IMR-90 (cell line): Measurements from ENCODE around the gene TGM4. TPM values are rescaled to one million over a fixed set of nuclear protein-coding genes. Genes with fewer than 3 reads are reported as not detected.

ENCODE experiments used
- ATAC-seq: fragments of 200-7000 bp; cut with Tn5 transposase; 2 replicates; pipeline ENCODE4 v1.9.1; 2020; ENCODE audit warnings: low read depth, mild to moderate bottlenecking, moderate library complexity
- BruUV-seq: library from RNA; stranded (reverse); fragments of 400-500 nt; replicated peaks from 2 replicates; lab custom pipeline; 2021; lab: Mats Ljungman, UMichigan
- CTCF ChIA-PET: fragments of 300-600 bp; formaldehyde crosslinking; extraction: SDS; loops from one replicate; lab custom pipeline; 2021; ENCODE audit warnings: antibody characterized with exemption; lab: Yijun Ruan, JAX
- POLR2A ChIA-PET: fragments of 300-600 bp; sonication (Branson Sonifier 250); formaldehyde crosslinking; loops from one replicate; lab custom pipeline; 2022; ENCODE audit warnings: antibody characterized with exemption; ENCODE audit not compliant: unreplicated experiment; lab: Charles Lee
- DNase-seq: peaks from one replicate; pipeline ENCODE4 v3.0.0; 2013
- H2AFZ ChIP-seq: replicated peaks from 2 replicates; pipeline ENCODE3; 2013; ENCODE audit warnings: low read length, mild to moderate bottlenecking; ENCODE audit not compliant: poor library complexity
- H2AK5ac ChIP-seq: 2 replicates; pipeline ENCODE4 v1.6.1; 2013; ENCODE audit warnings: low read depth, low read length, inconsistent platforms
- H2AK9ac ChIP-seq: replicated peaks from 2 replicates; pipeline ENCODE3; 2013; ENCODE audit warnings: mild to moderate bottlenecking, low read depth, low read length, moderate library complexity; ENCODE audit not compliant: poor library complexity
- H2BK120ac ChIP-seq: 2 replicates; pipeline ENCODE4 v1.6.1; 2013; ENCODE audit warnings: low read depth, low read length, inconsistent platforms
- H2BK15ac ChIP-seq: 3 replicates; pipeline ENCODE4 v1.6.1; 2013; ENCODE audit warnings: low read depth, low read length, inconsistent platforms
- H2BK20ac ChIP-seq: 2 replicates; pipeline ENCODE4 v1.6.1; 2013; ENCODE audit warnings: low read depth, mild to moderate bottlenecking, inconsistent platforms, low read length, moderate library complexity
- H2BK5ac ChIP-seq: 2 replicates; pipeline ENCODE4 v1.6.1; 2013; ENCODE audit warnings: mild to moderate bottlenecking, low read depth, low read length, inconsistent platforms; ENCODE audit not compliant: poor library complexity, severe bottlenecking
- H3K14ac ChIP-seq: replicated peaks from 2 replicates; pipeline ENCODE4 v1.6.1; 2013; ENCODE audit warnings: low read depth, low read length, inconsistent platforms
- H3K18ac ChIP-seq: 2 replicates; pipeline ENCODE4 v1.6.1; 2013; ENCODE audit warnings: low read depth, low read length, control low read depth
- H3K23ac ChIP-seq: 2 replicates; pipeline ENCODE4 v1.6.1; 2013; ENCODE audit warnings: low read depth, low read length, inconsistent platforms
- H3K27ac ChIP-seq: 2 replicates; pipeline ENCODE4 v1.5.1; 2013; ENCODE audit warnings: mild to moderate bottlenecking, control low read depth, low read length; ENCODE audit not compliant: insufficient read depth
- H3K27me3 ChIP-seq: 2 replicates; pipeline ENCODE4 v1.6.1; 2013; ENCODE audit warnings: low read length; ENCODE audit not compliant: control insufficient read depth, insufficient read depth
- H3K36me3 ChIP-seq: 2 replicates; pipeline ENCODE4 v1.6.1; 2013; ENCODE audit warnings: low read length, mixed read lengths; ENCODE audit not compliant: control insufficient read depth, insufficient read depth
- H3K4ac ChIP-seq: 2 replicates; pipeline ENCODE4 v1.6.1; 2013; ENCODE audit warnings: low read depth, low read length, inconsistent platforms
- H3K4me1 ChIP-seq: 2 replicates; pipeline ENCODE4 v1.6.1; 2013; ENCODE audit warnings: low read length, mixed read lengths; ENCODE audit not compliant: control insufficient read depth, insufficient read depth
- H3K4me2 ChIP-seq: 2 replicates; pipeline ENCODE4 v1.6.1; 2013; ENCODE audit warnings: low read depth, mild to moderate bottlenecking, control low read depth, low read length, moderate library complexity
- H3K4me3 ChIP-seq: 2 replicates; pipeline ENCODE4 v1.5.1; 2013; ENCODE audit warnings: low read depth, mild to moderate bottlenecking, control low read depth, low read length, moderate library complexity; ENCODE audit not compliant: insufficient read depth
- H3K56ac ChIP-seq: 2 replicates; pipeline ENCODE4 v1.6.1; 2013; ENCODE audit warnings: low read length, inconsistent platforms; ENCODE audit not compliant: insufficient read depth; ENCODE audit errors: extremely low read depth
- H3K79me1 ChIP-seq, 2 experiments: 2 replicates each; pipeline ENCODE4 v1.6.1; 2013; ENCODE audit warnings: low read length in 2 of 2, inconsistent platforms in 1 of 2, low read depth in 1 of 2
- H3K9ac ChIP-seq: 2 replicates; pipeline ENCODE4 v1.6.1; 2013; ENCODE audit warnings: low read depth, low read length, control low read depth
- H3K9me1 ChIP-seq: 2 replicates; pipeline ENCODE4 v1.6.1; 2013; ENCODE audit warnings: low read length, inconsistent platforms; ENCODE audit not compliant: insufficient read depth
- H3K9me3 ChIP-seq: 2 replicates; pipeline ENCODE4 v1.6.1; 2013; ENCODE audit warnings: low read length; ENCODE audit not compliant: control insufficient read depth, insufficient read depth
- H4K20me1 ChIP-seq: 2 replicates; pipeline ENCODE4 v1.6.1; 2013; ENCODE audit warnings: low read length, inconsistent platforms; ENCODE audit not compliant: insufficient read depth
- H4K5ac ChIP-seq: 2 replicates; pipeline ENCODE4 v1.6.1; 2013; ENCODE audit warnings: mild to moderate bottlenecking, low read depth, low read length, control low read depth
- H4K8ac ChIP-seq, 2 experiments: 2 replicates each; pipeline ENCODE4 v1.6.1; 2013; ENCODE audit warnings: low read depth in 2 of 2, low read length in 2 of 2, control low read depth in 1 of 2, inconsistent platforms in 1 of 2
- H4K91ac ChIP-seq: 2 replicates; pipeline ENCODE4 v1.6.1; 2013; ENCODE audit warnings: low read depth, low read length, inconsistent platforms; ENCODE audit not compliant: insufficient read depth
- BHLHE40 ChIP-seq: fragments of 150-350 bp; IDR thresholded peaks from 2 replicates; pipeline ENCODE4 v1.6.1; 2016; ENCODE audit warnings: mild to moderate bottlenecking, low read depth, low read length
- CHD1 ChIP-seq: IDR thresholded peaks from 2 replicates; pipeline ENCODE4 v1.6.1; 2012; ENCODE audit warnings: low read depth, low read length, improper control_type of control experiment
- FOS ChIP-seq: fragments of 150-350 bp; IDR thresholded peaks from 2 replicates; pipeline ENCODE4 v1.6.1; 2016; ENCODE audit warnings: low read depth, low read length
- MAFK ChIP-seq: IDR thresholded peaks from 2 replicates; pipeline ENCODE4 v1.6.1; 2012; ENCODE audit warnings: low read depth, low read length, improper control_type of control experiment
- MXI1 ChIP-seq: IDR thresholded peaks from 2 replicates; pipeline ENCODE4 v1.6.1; 2012; ENCODE audit warnings: low read depth, mild to moderate bottlenecking, low read length, moderate library complexity, borderline replicate concordance
- NFE2L2 ChIP-seq: fragments of 150-350 bp; IDR thresholded peaks from 2 replicates; pipeline ENCODE4 v1.6.1; 2016; ENCODE audit warnings: low read depth, mild to moderate bottlenecking, low read length
- RCOR1 ChIP-seq: IDR thresholded peaks from 2 replicates; pipeline ENCODE4 v1.6.1; 2012; ENCODE audit warnings: mild to moderate bottlenecking, low read length, improper control_type of control experiment; ENCODE audit not compliant: insufficient replicate concordance
- RFX5 ChIP-seq: IDR thresholded peaks from 2 replicates; pipeline ENCODE4 v1.8.0; 2012; ENCODE audit warnings: low read depth, mild to moderate bottlenecking, low read length, moderate library complexity
- WGBS, 2 experiments: methylation state at CpG; one replicate each; pipeline versions ENCODE4 v1.1.5 to v1.1.7; 2013; ENCODE audit warnings: missing lambda C conversion rate in 2 of 2; ENCODE audit not compliant: insufficient read length in 1 of 2; ENCODE audit errors: extremely low coverage in 2 of 2; 5-methylcytosine and 5-hydroxymethylcytosine counted together
- dilution Hi-C: fragments of 300-500 bp; cut with HindIII; formaldehyde crosslinking; loops from one replicate; pipeline ENCODE4 v1.14.3; 2018; ENCODE audit warnings: low sequenced_read_pairs; ENCODE audit not compliant: unreplicated experiment
- in situ Hi-C: fragments of 300-500 bp; cut with MboI; formaldehyde crosslinking; loops from 3 replicates; pipeline ENCODE4 v1.14.3; 2019; ENCODE audit warnings: low sequenced_read_pairs, inconsistent platforms, mixed read lengths
- intact Hi-C: fragments of 100-400 bp; cut with micrococcal nuclease; formaldehyde crosslinking; loops from 2 replicates; pipeline ENCODE4 v1.10.0; 2022
- polyA plus RNA-seq, 3 experiments: library from polyadenylated mRNA; depleted of rRNA; stranded (reverse); fragments of >200 nt; gene quantifications; 2 replicates each; pipeline ENCODE4 v1.2.3, GENCODE V29; 2012; ENCODE audit warnings: low replicate concordance in 1 of 3
- total RNA-seq: library from RNA; depleted of rRNA; stranded (reverse); fragments of >200 nt; gene quantifications from 2 replicates; pipeline ENCODE4 v1.2.3, GENCODE V29; 2012

Gene TGM4
- total and polyA plus RNA-seq, 2 of the 4 experiments (the other 2 are of a cell fraction): under 0.01 to 0.10 TPM

DNA sequence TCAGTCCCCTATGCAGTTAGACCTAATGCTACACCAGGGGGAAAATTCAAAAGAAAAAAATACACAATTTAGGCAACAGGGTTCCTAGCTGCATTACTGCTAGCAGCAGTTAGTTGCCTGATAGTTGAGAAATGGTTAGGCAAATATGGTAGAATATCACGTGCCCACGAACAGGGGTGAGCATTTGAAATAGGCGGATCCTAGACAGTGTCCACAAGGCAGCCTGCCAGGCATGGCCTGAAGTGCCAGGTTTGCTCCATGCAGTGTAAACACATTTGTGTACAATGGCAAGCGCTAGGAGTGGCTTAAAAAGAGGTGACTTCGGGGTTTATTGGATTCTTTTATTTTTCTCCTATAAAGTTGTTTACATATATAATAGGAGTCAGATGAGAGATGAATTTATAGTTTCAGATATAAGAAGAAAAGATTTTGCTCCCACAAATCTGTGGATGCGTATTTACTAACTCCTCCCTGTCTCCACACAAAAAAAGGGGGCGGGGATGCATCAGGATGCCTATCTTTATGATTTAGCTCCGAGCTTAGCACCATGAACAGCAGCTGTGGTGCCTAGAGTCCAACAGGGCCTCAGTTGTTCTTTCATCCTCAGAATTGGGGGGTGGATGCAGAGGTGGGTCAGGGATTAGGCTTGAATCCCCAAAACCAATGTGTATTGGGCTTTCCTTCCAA, 3.9 kb upstream of the TGM4 start:
- Histone ChIP-seq H3K9me1 (peaks cover 7% of the 10 kb centered on the region; the same call in 1 of the 2 replicates), H3K56ac (no peak overlapping the region), H3K4me1 (no peaks in the 10 kb centered on the region), H3K27ac (no peak overlapping the region), H2AK9ac (no peak overlapping the region), H3K36me3 (peaks cover 5% of the 10 kb centered on the region; the same call in 1 of the 2 replicates), H4K91ac (no peak overlapping the region), H3K79me1 (peaks cover 0 to 10% of the 10 kb centered on the region in 2 experiments; a peak in 2 of 4 replicates), H3K27me3 (no peaks in the 10 kb centered on the region), H3K18ac (no peak overlapping the region), H4K20me1 (no peaks in the 10 kb centered on the region; the same call in 1 of the 2 replicates), H3K4me2 (no peak overlapping the region), H4K5ac (no peak overlapping the region), H2AFZ (no peak overlapping the region), H2BK20ac (no peak overlapping the region), H2AK5ac (no peak overlapping the region), H3K9me3 (no peaks in the 10 kb centered on the region), H3K9ac (no peak overlapping the region), H4K8ac (no peak overlapping the region), H3K4me3 (no peak overlapping the region), H3K14ac (no peak overlapping the region), H2BK15ac (no peak overlapping the region), H3K23ac (no peak overlapping the region), H3K4ac (no peak overlapping the region), H2BK120ac (no peak overlapping the region), H2BK5ac (no peak overlapping the region)
- TF ChIP-seq NFE2L2: no peak
- no peak for TF ChIP-seq BHLHE40
- no peak for TF ChIP-seq MXI1
- no peak for TF ChIP-seq CHD1
- TF ChIP-seq FOS: no peak
- no peak for TF ChIP-seq RCOR1
- TF ChIP-seq RFX5: no peak
- no peak for TF ChIP-seq MAFK
- intact Hi-C loops: no loop called here
- in situ Hi-C loops: no loop called here
- POLR2A ChIA-PET: no interaction called here
- no TSS peak for BruUV-seq
- no peak for DNase-seq
- ATAC-seq: no peak
- CTCF ChIA-PET: no interaction called here
- dilution Hi-C loops: no loop called here
- 71% methylated on average over 3 of the region's 8 CpGs; no CpG with 5 or more reads in 1 of the 2 experiments for WGBS, 2 experiments
